Stimulated activated CD4-positive, alpha-beta T cell treated with anti-CD3 and anti-CD28 coated beads, Interleukin-15, amount 100 ng/mL, for 1 hour (primary cell): ENCODE measurements around the gene CDH15.
"Not testable (repeated sequence)": the region's sequence is repeated elsewhere in the genome, so short reads cannot be mapped to it uniquely, and the experiment has no call there.

ENCODE experiments used
- DNase-seq, 2 donors: peaks; one replicate each; pipeline ENCODE4 v3.0.0-alpha.2; 2020; ENCODE audit warnings: low read depth in 1 of 2, low spot score in 1 of 2

Gene CDH15

GRCh38 chr16:89172171-89172527 is 601 bp downstream of the CDH15 start:
- no peak for DNase-seq

- DNase-seq: no peak
Measured at GRCh38 chr16:89172528-89173173, 1.1 kb downstream of the CDH15 start.

GRCh38 chr16:89173174-89173921 is 1.8 kb downstream of the CDH15 start:
- no peak for DNase-seq

GRCh38 chr16:89174055-89174827 is 2.7 kb downstream of the CDH15 start:
- no peak for DNase-seq

DNA sequence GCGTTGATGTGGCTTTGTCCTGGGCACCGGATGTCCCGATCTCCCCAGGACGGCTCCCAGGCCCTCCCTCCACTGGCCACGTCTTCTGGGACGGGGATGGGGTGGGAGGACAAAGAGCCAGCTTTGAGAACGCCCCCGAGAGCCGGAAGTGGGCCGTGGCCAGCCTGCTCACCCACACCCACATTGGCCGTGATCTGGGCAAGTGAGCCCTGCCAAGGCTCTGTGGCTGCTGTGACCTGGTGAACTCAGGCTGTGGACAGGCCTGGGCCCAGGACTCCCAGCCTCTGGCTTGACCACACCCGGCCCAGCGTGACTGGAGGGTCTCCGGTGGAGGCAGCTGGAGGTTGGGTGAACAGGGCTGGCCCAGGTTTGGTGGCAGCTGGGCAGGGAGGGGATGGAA is 3.3 kb downstream of the CDH15 start:
- no peak for DNase-seq

- DNase-seq: no peak
Measured at GRCh38 chr16:89175280-89176146, 4.0 kb downstream of the CDH15 start.

DNA sequence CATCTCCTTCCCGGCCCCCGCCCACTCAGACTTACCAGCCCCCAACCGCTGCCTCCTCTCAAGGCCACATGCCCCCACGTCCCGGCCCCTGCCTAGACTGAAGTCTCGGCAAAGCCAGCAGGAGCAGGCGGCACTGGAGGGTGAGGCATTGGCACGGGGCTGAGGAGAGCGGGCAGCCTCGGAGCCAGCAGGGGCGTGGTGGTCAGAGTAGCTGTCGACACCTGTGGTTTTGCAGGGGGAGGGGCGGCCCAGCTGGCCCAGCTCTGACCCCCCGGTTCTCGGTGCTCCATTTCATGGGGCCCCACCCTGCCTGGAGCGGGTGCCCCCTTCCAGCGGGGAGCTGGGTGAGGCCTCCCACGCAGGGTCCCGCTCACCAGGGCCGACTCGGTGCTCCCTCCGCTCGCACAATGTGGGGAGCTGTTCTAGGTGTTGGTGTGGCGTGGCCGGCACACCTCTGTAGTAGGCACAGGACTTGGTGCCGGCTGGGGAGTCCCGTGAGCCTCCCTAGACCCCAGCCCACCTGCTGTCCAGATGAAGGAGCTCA is 4.7 kb downstream of the CDH15 start:
- DNase-seq: no peak

GRCh38 chr16:89176717-89177116 is 5.2 kb downstream of the CDH15 start:
- DNase-seq: no peak

GRCh38 chr16:89177501-89177900 is 6.0 kb downstream of the CDH15 start:
- DNase-seq: no peak

GRCh38 chr16:89178453-89179147 is 7.1 kb downstream of the CDH15 start:
- DNase-seq: no peak

DNA sequence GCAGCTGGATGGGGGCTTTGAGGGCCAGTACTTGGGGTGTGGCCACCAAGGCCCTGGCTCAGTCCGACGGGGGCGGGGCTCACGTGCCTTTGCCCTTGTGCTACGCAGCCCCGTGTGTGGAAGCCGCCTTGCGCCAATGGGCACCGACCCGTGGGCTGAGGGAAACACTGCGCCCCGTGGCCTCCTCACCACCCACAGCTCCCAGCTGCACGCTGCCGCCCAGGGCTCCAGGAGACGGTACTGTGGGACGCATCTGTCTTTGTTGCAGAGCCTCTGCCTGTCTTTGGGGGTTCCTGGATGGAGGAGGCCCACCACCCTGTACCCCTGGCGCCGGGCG is 7.6 kb downstream of the CDH15 start:
- DNase-seq: no peak

- DNase-seq: no peak
Measured at GRCh38 chr16:89179656-89180315, 8.2 kb downstream of the CDH15 start.

GRCh38 chr16:89183463-89183862 is 11.9 kb downstream of the CDH15 start:
- DNase-seq: no peak

GRCh38 chr16:89183975-89184676 is 12.6 kb downstream of the CDH15 start:
- DNase-seq: no peak

GRCh38 chr16:89184677-89184932 is 13.1 kb downstream of the CDH15 start:
- no peak for DNase-seq

- no peak for DNase-seq
Measured at GRCh38 chr16:89184933-89185794, 13.6 kb downstream of the CDH15 start.

DNA sequence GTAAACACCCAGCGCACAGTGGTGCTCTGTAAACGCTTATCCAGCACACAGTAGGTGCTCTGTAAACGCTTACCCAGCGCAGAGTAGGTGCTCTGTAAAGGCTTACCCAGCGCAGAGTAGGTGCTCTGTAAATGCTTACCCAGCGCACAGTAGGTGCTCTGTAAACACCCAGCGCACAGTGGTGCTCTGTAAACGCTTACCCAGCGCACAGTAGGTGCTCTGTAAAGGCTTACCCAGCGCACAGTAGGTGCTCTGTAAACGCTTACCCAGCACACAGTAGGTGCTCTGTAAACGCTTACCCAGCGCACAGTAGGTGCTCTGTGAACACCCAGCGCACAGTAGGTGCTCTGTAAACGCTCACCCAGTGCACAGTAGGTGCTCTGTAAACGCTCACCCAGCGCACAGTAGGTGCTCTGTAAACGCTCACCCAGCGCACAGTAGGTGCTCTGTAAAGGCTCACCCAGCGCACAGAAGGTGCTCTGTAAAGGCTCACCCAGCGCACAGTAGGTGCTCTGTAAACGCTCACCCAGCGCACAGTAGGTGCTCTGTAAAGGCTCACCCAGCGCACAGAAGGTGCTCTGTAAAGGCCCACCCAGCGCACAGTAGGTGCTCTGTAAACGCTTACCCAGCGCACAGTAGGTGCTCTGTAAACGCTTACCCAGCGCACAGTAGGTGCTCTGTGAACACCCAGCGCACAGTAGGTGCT is 14.5 kb downstream of the CDH15 start:
- DNase-seq: not testable (repeated sequence)

DNA sequence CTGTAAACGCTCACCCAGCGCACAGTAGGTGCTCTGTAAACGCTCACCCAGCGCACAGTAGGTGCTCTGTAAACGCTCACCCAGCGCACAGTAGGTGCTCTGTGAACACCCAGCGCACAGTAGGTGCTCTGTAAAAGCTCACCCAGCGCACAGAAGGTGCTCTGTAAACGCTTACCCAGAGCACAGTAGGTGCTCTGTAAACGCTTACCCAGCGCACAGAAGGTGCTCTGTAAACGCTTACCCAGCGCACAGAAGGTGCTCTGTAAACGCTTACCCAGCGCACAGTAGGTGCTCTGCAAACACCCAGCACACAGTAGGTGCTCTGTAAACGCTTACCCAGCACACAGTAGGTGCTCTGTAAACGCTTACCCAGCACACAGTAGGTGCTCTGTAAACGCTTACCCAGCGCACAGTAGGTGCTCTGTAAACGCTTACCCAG is 15.1 kb downstream of the CDH15 start:
- not testable (repeated sequence) for DNase-seq
